ENCODE measurements around the gene GLYATL1.

DNA sequence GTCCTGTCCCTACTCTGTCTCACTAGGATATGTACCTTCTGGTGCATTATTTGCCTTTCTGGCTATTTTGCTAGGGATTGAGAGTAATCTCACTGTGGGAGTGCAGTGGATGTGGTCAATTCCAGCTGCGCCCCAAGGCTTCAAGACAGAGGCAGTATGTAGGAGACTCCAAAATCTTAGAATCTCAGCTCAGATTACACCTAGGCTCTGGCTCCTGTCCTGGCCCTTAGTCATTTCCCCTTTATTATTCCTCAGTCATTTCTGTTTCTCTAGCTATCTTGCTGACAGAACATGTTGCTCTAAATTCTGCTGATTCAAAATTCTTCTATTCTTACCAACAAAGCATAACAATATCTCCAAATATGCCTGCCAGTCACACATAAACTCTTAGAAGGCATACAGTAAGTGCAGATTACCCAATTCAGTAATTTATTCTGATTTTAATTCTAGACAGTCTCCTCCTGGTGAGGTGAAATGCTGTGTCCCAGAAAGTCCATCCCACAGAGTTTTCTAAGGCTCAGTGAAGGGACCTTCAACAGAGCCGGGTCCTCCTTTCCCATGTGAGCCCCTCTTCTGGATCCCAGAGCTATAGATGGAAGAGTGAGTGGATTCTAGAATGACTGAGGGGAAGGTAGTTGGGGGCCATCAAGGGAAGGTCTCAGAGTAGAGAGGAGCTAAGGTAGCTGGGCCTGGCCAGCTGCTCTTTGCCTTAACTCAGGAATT, 24.3 kb upstream of the GLYATL1 start:
- TF ChIP-seq, protein P1, sequence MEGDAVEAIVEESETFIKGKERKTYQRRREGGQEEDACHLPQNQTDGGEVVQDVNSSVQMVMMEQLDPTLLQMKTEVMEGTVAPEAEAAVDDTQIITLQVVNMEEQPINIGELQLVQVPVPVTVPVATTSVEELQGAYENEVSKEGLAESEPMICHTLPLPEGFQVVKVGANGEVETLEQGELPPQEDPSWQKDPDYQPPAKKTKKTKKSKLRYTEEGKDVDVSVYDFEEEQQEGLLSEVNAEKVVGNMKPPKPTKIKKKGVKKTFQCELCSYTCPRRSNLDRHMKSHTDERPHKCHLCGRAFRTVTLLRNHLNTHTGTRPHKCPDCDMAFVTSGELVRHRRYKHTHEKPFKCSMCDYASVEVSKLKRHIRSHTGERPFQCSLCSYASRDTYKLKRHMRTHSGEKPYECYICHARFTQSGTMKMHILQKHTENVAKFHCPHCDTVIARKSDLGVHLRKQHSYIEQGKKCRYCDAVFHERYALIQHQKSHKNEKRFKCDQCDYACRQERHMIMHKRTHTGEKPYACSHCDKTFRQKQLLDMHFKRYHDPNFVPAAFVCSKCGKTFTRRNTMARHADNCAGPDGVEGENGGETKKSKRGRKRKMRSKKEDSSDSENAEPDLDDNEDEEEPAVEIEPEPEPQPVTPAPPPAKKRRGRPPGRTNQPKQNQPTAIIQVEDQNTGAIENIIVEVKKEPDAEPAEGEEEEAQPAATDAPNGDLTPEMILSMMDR (conservative IDR thresholded peaks at IDR 0.05; ENCODE audit: low read length), result no peak
- TF ChIP-seq EZH2phosphoT487 (IDR thresholded peaks at IDR 0.05; ENCODE audit: borderline replicate concordance), result no peak

Data from Loucy (cell line).